Measurements from ENCODE around the gene VPS33A. TPM values are rescaled to one million over a fixed set of nuclear protein-coding genes. Genes with fewer than 3 reads are reported as not detected.

Gene VPS33A
- polyA plus RNA-seq, 6 donors from 2014 or later = 20.9 to 37.1 (median 23.9) TPM

DNA sequence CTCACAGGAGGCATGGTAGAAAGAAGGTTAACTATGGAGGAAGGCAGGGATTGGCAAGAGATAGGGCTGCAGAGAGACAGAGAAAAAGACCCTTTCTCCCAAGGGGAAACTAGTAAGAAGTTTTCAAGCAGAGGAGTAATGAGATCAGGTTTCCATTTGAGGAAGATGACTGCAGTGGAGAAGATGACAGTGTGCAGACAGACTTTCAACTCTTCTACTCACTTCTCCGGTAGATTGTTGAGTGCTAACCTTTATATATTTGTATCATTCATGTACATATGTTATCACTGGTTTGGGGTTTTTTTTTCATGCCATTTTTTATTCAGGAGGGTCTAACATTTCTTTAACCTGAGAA is 68.7 kb downstream of the VPS33A start:
- DNase-seq (no peak), ATAC-seq (ENCODE audit: low read depth in 2 of 2) (no peak)
- peaks cover 0 to 1% (median under 1%) of the 10 kb centered on the region in 3 donors for H3K4me1 Mint-ChIP-seq
- peaks cover 0 to 16% (median 8%) of the 10 kb centered on the region in 7 donors for H3K9me3 Mint-ChIP-seq
- H3K4me3 Mint-ChIP-seq = no peak overlapping the region
- H3K27me3 Mint-ChIP-seq = peaks cover 9 to 49% (median 43%) of the 10 kb centered on the region in 3 donors
- peaks cover 7 to 8% of the 10 kb centered on the region in 2 donors for H3K36me3 Mint-ChIP-seq
- peak overlapping the region in 1 of 6 donors; percentile 63 for H3K27ac Mint-ChIP-seq

DNA sequence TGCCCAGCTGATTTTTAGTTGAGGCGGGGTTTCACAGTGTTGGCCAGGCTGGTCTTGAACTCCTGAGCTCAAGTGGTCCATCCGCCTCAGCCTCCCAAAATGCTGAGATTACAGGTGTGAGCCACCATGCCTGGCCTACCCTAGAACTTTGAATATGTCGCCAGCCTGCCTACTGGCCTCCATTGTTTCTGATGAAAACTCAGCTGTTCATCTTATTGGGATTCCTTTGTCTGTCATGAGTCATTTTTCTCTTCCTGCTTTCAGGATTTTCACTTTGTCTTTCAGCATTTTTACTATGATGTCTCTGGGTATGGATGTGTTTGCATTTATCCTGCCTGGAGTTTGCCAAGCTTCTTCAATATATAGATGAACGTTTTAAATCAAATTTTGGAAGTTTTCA is 70.9 kb downstream of the VPS33A start:
- ATAC-seq (ENCODE audit: low read depth in 2 of 2) (no peak), DNase-seq (no peak)
- Mint-ChIP-seq H3K27ac (no peak overlapping the region), H3K4me3 (no peak overlapping the region), H3K36me3 (peaks cover 7 to 8% of the 10 kb centered on the region in 2 donors), H3K27me3 (peaks cover 9 to 46% (median 34%) of the 10 kb centered on the region in 3 donors), H3K4me1 (peaks cover 4 to 7% (median 6%) of the 10 kb centered on the region in 3 donors), H3K9me3 (peaks cover 0 to 16% (median 8%) of the 10 kb centered on the region in 7 donors)

DNA sequence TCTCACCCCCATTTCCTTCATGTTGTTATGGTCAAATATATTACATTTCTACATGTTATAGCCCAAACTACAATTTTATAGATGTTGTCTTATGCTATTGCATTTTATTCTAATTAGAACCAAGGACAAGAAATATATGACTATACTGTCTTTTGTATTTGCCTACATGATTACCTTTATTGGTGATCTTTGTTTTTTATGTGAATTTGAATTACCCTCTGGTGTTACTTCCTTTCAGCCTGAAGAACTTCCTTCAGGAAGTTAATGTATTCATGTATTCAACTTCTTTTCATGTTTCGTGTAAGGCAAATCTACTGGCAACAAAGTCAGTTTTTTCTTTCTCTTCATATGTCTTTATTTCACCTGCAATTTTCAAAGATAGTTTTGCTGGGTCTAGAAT is 71.5 kb downstream of the VPS33A start:
- H3K27ac Mint-ChIP-seq = no peak overlapping the region
- H3K9me3 Mint-ChIP-seq = peaks cover 0 to 16% (median 8%) of the 10 kb centered on the region in 7 donors
- DNase-seq (no peak), ATAC-seq (ENCODE audit: low read depth in 2 of 2) (no peak)
- H3K4me3 Mint-ChIP-seq = no peak overlapping the region
- peaks cover 4 to 7% (median 6%) of the 10 kb centered on the region in 3 donors for H3K4me1 Mint-ChIP-seq
- peaks cover 9 to 40% (median 28%) of the 10 kb centered on the region in 3 donors for H3K27me3 Mint-ChIP-seq
- peaks cover 7 to 8% of the 10 kb centered on the region in 2 donors for H3K36me3 Mint-ChIP-seq

DNA sequence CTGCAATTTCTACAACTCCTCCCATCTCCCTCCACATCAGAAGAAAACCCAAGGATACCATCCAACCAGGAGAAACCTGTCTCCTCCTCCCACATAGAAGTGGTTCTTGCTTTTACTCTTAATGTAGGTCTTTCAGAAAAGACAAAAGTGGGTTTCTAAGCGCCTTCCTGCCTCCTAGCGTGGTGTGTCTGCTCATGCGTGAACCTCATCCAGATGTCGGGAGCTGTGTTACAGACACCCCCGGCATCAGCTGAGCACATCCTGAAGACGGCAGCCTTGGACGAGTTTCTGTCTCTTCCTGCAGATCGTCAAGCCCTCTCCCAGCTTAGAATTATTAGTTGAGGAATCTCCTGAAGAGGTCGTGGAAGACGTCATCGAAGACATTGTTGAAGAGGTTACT is 73.9 kb downstream of the VPS33A start:
- Mint-ChIP-seq H3K27ac (no peak overlapping the region), H3K9me3 (peaks cover 0 to 16% (median 8%) of the 10 kb centered on the region in 7 donors), H3K4me3 (no peak overlapping the region), H3K4me1 (peaks cover 4 to 7% (median 6%) of the 10 kb centered on the region in 3 donors), H3K36me3 (peaks cover 7 to 8% of the 10 kb centered on the region in 2 donors), H3K27me3 (peaks cover 4 to 26% (median 13%) of the 10 kb centered on the region in 3 donors)
- DNase-seq (no peak), ATAC-seq (ENCODE audit: low read depth in 2 of 2) (no peak)

DNA sequence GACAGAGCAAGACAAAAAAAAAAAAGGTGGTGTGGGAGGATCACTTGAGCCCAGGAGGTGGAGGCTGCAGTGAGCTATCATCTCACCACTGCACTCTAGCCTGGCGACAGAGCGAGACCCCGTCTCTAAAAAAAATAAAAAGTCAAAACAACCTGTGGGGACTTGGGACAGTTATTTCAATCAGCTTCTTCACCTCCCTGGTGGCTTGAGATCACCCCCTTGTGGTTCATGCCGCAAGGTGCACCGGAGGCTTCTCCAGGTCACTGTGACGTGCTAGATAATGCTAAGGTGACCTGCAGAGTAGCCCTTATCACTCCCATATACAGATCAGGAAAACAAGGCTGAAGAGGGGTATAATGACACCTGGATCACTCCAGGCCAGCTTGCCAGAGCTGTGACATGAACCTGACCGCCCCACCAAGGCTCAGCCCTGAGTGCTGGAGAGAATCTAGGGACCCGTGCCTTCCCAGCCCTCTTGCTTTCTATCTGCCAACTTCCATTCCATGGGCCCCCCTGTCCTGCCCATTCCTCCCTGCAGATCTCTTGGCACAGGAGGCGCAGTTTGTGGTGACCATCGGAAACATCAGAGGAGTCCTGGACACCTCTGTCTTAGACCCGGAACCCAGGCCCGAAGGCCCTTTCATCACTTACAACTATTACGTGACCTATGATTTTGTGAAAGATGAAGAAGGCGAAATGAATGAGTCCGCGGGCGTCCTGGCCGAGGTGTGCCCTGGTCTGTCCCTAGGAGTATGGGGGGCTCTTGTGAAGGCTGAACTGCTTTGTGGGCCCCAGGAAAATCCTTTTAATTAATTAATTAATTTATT is 75.2 kb downstream of the VPS33A start:
- H3K27ac Mint-ChIP-seq = peak overlapping the region in 1 of 6 donors; percentile 44
- peaks cover 4 to 20% (median 8%) of the 10 kb centered on the region in 3 donors for H3K27me3 Mint-ChIP-seq
- peaks cover 0 to 16% (median 7%) of the 10 kb centered on the region in 7 donors for H3K9me3 Mint-ChIP-seq
- ATAC-seq (ENCODE audit: low read depth in 2 of 2) (peak; percentile 86 to 91), DNase-seq (peak; percentile 57)
- H3K4me3 Mint-ChIP-seq = peak overlapping the region in 1 of 8 donors; percentile 47
- H3K36me3 Mint-ChIP-seq = peaks cover 7% of the 10 kb centered on the region in 2 donors
- H3K4me1 Mint-ChIP-seq = peaks cover 4 to 7% (median 6%) of the 10 kb centered on the region in 3 donors

DNA sequence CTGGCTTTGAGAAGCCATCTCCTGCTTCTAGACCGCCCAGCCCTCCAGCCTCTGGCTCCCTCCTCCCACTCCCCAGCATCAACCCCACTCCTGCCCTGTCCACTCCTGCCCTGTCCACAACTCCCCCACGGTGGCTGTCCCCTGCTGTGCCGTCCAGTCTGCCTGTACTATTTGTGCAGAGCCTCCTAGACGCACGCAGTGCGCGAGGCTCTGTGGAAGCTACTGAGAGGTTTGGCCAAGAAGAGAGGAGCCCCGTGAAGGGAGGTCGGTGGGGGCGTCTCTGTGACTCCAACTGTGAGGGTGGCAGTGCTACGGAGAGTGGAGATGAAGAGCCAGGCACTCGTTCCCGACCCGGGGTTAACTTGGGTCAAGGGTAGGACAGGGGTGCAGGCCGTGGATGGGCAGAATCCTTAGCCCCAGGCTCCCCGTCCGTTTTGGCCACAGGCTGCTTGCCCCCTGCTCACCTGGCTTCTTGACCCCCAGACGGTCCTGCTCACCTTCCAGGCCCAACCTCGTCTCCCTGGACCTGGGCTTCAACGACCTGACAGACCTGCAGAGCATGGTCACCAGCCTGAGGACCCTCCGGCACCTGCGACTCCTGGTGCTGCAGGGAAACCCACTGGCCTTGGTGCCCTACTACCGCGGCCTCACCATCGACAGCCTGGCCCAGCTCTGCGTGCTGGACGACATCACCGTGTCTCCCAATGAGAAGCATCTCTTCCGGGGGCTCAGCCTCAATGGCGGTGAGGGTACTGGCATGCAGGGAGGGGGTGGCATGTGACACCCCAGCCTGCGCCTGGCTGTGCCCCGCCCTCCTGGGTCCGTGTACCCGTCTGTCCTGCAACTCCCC is 76.4 kb downstream of the VPS33A start:
- peaks cover 0 to 4% (median under 1%) of the 10 kb centered on the region in 7 donors for H3K9me3 Mint-ChIP-seq
- H3K27ac Mint-ChIP-seq = peak overlapping the region in 1 of 6 donors; percentile 90
- no peaks in the 10 kb centered on the region for H3K36me3 Mint-ChIP-seq
- H3K4me3 Mint-ChIP-seq = no peak overlapping the region
- H3K27me3 Mint-ChIP-seq = peaks cover 0 to 13% (median 8%) of the 10 kb centered on the region in 3 donors
- ATAC-seq (ENCODE audit: low read depth in 2 of 2) (no peak), DNase-seq (no peak)
- H3K4me1 Mint-ChIP-seq = peaks cover 6 to 17% (median 16%) of the 10 kb centered on the region in 3 donors

DNA sequence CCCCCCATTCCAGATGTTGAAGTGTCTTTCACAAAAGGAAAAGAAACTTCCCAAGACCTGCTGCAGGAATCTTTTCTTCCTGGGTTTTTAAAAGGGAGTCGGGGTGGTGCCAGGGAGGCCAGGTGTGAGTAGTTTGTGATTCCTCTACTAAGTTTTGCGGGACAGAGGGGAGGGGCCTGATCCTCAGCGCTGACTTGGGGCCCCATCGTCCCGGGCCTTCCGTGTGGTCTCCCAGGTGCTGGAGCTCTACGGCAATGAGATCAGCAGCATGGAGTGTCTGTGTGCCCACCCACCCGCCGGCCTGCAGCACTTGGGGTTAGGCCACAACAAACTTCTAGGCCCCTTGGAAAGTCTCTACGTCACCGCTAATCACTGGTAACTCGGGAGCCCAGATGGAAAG is 78.8 kb downstream of the VPS33A start:
- H3K4me1 Mint-ChIP-seq = peaks cover 18 to 34% (median 32%) of the 10 kb centered on the region in 3 donors
- H3K36me3 Mint-ChIP-seq = no peaks in the 10 kb centered on the region
- ATAC-seq (ENCODE audit: low read depth in 2 of 2) (no peak), DNase-seq (no peak)
- no peak overlapping the region for H3K4me3 Mint-ChIP-seq
- H3K9me3 Mint-ChIP-seq = peaks cover 0 to 2% (median 0%) of the 10 kb centered on the region in 7 donors
- H3K27me3 Mint-ChIP-seq = peaks cover 0 to 12% (median 3%) of the 10 kb centered on the region in 3 donors
- no peak overlapping the region for H3K27ac Mint-ChIP-seq

DNA sequence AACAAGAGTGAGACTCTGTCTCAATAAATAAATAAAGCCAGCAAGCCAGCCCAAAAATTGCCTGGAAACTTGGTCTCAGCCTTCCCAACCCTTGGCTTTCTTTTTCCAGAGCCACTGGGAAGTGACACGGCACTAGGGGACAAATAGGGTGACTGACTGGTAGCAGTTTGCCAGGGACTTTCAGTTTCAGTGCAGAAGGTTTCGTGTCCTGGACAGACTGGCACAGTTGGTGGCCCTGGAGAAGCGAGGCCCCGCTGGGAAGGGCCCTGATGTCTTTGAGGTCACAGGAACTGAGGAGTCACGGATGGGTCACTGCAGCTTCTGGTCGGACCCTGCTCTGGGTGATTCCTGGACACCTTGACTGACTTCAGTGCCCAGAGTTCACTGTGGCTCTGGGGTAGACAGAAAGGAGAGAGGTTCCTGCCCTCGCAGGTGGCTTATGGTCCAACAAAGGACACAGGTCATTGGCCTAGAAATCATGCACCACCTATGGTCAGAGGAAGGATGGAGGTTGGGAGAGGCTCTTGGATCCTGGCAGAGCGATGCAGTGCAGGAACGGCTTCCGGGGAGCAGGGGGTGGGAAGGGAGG is 80.7 kb downstream of the VPS33A start:
- Mint-ChIP-seq H3K4me3 (peak overlapping the region in 1 of 8 donors; percentile 47), H3K27ac (peak overlapping the region in 3 of 6 donors; percentile 22 to 88 (median 42)), H3K36me3 (no peaks in the 10 kb centered on the region), H3K4me1 (peaks cover 14 to 28% (median 26%) of the 10 kb centered on the region in 3 donors), H3K9me3 (peaks cover 0 to 2% (median 0%) of the 10 kb centered on the region in 7 donors), H3K27me3 (peaks cover 0 to 9% (median 0%) of the 10 kb centered on the region in 3 donors)
- DNase-seq (no peak), ATAC-seq (ENCODE audit: low read depth in 2 of 2) (no peak)

DNA sequence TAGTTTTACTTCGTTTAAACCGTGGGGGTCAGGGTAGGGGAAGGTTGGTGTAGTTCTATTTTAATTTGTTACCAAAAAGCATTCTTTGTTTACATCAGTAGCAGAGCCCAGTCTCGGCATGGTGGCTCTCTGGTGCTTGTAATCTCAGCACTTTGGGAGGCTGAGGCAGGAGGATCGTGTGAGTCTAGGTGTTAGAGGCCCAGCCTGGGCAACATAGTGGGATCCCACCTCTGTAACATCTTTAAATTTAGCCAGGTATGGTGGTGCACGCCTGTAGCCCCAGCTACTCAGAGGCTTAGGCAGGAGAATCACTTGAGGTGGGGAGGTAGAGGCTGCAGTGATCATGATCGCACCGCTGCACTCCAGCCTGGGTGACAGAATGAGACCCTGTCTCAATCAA is 81.2 kb downstream of the VPS33A start:
- H3K36me3 Mint-ChIP-seq = no peaks in the 10 kb centered on the region
- peak overlapping the region in 5 of 8 donors; percentile 54 to 81 (median 78) for H3K4me3 Mint-ChIP-seq
- no peak for DNase-seq
- peaks cover 0 to 9% (median under 1%) of the 10 kb centered on the region in 3 donors for H3K27me3 Mint-ChIP-seq
- H3K27ac Mint-ChIP-seq = peak overlapping the region; percentile 11 to 95 (median 82)
- H3K4me1 Mint-ChIP-seq = peaks cover 14 to 27% (median 25%) of the 10 kb centered on the region in 3 donors
- ATAC-seq (ENCODE audit: low read depth in 2 of 2) = no peak
- H3K9me3 Mint-ChIP-seq = peaks cover 0 to 2% (median 0%) of the 10 kb centered on the region in 7 donors

DNA sequence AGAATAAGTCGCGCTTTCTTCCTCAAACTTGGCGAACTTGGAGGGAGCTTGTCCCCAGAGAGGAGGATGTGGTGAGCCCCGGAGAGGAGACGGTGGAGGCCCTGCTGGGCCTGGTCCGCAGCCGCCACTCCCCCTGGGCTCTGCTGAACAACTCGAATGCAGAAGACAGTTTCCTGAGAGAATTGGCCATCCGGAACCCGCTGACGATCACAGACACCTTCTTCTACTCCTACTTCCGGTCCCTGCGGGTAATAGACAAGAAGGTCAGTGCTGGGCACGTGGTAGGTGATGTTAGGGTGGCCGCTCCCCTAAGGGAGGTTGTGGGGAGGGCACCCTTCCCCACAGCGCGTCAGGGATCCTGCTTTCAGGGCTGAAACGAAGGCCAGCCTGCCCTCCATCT is 81.8 kb downstream of the VPS33A start:
- peaks cover 2 to 9% (median 4%) of the 10 kb centered on the region in 3 donors for H3K27me3 Mint-ChIP-seq
- peak overlapping the region in 4 of 6 donors; percentile 86 to 95 (median 90) for H3K27ac Mint-ChIP-seq
- DNase-seq (peak; percentile 48), ATAC-seq (ENCODE audit: low read depth in 2 of 2) (peak; percentile 66 to 67)
- peaks cover 0 to 2% (median 0%) of the 10 kb centered on the region in 7 donors for H3K9me3 Mint-ChIP-seq
- H3K4me1 Mint-ChIP-seq = peaks cover 14 to 27% (median 25%) of the 10 kb centered on the region in 3 donors
- H3K36me3 Mint-ChIP-seq = no peaks in the 10 kb centered on the region
- peak overlapping the region; percentile 44 to 92 (median 80) for H3K4me3 Mint-ChIP-seq

DNA sequence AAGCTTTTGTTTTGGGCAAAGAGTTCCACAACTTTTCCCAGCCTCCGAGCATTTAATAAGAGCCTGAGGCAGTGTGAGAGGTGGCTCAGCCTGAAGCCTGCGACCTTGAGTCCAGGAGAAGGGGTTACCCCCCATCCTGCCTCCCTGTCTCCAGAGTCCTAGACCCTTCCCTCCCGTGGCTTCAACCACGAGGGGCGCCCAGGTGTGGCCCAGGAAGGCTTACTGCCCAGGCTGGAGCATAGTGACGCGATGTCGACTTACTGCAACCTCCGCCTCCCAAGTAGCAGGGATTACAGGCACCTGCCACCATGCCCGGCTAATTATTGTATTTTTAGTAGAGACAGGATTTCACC is 82.7 kb downstream of the VPS33A start:
- Mint-ChIP-seq H3K27me3 (peaks cover 4 to 9% (median 8%) of the 10 kb centered on the region in 3 donors), H3K36me3 (no peaks in the 10 kb centered on the region), H3K9me3 (peaks cover 0 to 2% (median 0%) of the 10 kb centered on the region in 7 donors), H3K4me1 (peaks cover 18 to 27% (median 25%) of the 10 kb centered on the region in 3 donors), H3K27ac (peak overlapping the region in 1 of 6 donors; percentile 93), H3K4me3 (peak overlapping the region in 7 of 8 donors; percentile 65 to 92 (median 81))
- DNase-seq (no peak), ATAC-seq (ENCODE audit: low read depth in 2 of 2) (no peak)

DNA sequence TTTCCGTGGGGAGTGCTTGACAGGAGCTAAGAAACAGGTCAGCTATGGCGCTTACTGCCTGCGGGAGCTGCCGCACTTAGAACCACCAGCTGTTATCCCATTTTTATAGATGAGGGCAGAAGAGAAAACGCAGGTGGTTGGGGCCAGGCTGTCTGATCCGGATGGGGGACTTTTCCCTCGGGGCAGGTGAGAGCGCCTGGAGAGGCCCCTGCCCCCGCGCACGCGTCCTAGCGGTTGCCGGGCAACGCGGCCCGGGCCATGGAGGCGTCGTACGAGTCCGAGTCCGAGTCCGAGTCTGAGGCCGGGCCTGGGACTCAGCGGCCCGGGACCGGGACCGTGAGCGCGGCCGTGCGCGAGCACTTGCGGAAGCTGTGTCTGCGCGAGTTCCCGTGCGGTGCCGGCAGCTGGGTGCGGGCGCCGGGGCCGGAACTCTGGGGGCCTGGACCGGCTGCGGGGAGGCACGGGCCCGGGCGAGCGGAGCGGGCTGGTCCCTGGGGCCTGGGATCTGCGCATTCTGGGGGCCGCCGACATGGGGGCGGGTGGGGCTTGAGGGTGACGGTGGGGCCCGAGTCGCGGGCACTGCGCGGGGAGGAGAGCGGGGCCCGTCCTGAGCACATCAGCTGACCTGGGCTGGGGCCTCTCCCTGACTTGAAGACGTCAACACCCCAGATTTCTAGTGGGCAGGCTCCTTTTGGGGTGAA is 83.3 kb downstream of the VPS33A start, which contains the start of gene LRRC43:
LRRC43 (plus strand) TSS at position 237 of the 701 bp plus-strand sequence; CDS start at position 259, 22 bp downstream.
- Mint-ChIP-seq H3K4me1 (peaks cover 18 to 27% (median 25%) of the 10 kb centered on the region in 3 donors), H3K27ac (peak within 1 kb of the TSS in 5 of 6 donors; percentile 29 to 93 (median 86)), H3K9me3 (peaks cover 0 to 2% (median 0%) of the 10 kb centered on the region in 7 donors), H3K4me3 (peak within 1 kb of the TSS; percentile 80 to 92 (median 88)), H3K27me3 (peaks cover 4 to 9% (median 8%) of the 10 kb centered on the region in 3 donors), H3K36me3 (no peaks in the 10 kb centered on the region)
- peak; percentile 67 to 69 for ATAC-seq (ENCODE audit: low read depth in 2 of 2)
- peak; percentile 48 for DNase-seq
